Measurements from ENCODE around the gene MCF2L. TPM values are rescaled to one million over a fixed set of nuclear protein-coding genes. Genes with fewer than 3 reads are reported as not detected.
"Not testable (repeated sequence)": the region's sequence is repeated elsewhere in the genome, so short reads cannot be mapped to it uniquely, and the experiment has no call there.

The MCF2L gene
- total RNA-seq, 2 experiments from 2014 or later: 13.0 to 13.5 TPM

GRCh38 chr13:113057084-113057483, 88.1 kb downstream of the MCF2L start:
- Histone ChIP-seq H3K4me3 (ENCODE audit: low read length) (no peak overlapping the region), H3K36me3 (ENCODE audit: insufficient read depth, low read length) (no peaks in the 10 kb centered on the region), H3K27me3 (ENCODE audit: control insufficient read depth in 1 of 2, insufficient read depth in 2 of 2, low read length in 2 of 2) (no peaks in the 10 kb centered on the region), H3K27ac (ENCODE audit: low read depth in 1 of 2, low read length in 2 of 2) (no peak overlapping the region), H3K4me1 (ENCODE audit: insufficient read depth, low read length) (no peaks in the 10 kb centered on the region), H3K9me3 (ENCODE audit: control insufficient read depth in 1 of 2, insufficient read depth in 1 of 2, low read length in 2 of 2) (peaks cover 0 to 37% of the 10 kb centered on the region in 2 experiments)
- no peaks in the 10 kb centered on the region for H3K9me3 Mint-ChIP-seq
- ChIA-PET CTCF (no interaction called here), POLR2A (no interaction called here)
- no peak overlapping the region for H3K27ac Mint-ChIP-seq
- intact Hi-C loops (cut with DNase I, micrococcal nuclease): no loop called here
- H3K4me1 Mint-ChIP-seq (ENCODE audit: low read depth): no peaks in the 10 kb centered on the region
- no peaks in the 10 kb centered on the region for H3K27me3 Mint-ChIP-seq
- peaks cover 8% of the 10 kb centered on the region for H3K36me3 Mint-ChIP-seq (ENCODE audit: low read depth)
- DNase-seq: no peak
- no peak overlapping the region for H3K4me3 Mint-ChIP-seq
- TF ChIP-seq, protein P1, sequence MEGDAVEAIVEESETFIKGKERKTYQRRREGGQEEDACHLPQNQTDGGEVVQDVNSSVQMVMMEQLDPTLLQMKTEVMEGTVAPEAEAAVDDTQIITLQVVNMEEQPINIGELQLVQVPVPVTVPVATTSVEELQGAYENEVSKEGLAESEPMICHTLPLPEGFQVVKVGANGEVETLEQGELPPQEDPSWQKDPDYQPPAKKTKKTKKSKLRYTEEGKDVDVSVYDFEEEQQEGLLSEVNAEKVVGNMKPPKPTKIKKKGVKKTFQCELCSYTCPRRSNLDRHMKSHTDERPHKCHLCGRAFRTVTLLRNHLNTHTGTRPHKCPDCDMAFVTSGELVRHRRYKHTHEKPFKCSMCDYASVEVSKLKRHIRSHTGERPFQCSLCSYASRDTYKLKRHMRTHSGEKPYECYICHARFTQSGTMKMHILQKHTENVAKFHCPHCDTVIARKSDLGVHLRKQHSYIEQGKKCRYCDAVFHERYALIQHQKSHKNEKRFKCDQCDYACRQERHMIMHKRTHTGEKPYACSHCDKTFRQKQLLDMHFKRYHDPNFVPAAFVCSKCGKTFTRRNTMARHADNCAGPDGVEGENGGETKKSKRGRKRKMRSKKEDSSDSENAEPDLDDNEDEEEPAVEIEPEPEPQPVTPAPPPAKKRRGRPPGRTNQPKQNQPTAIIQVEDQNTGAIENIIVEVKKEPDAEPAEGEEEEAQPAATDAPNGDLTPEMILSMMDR (IDR thresholded peaks at IDR 0.05): no peak
- ATAC-seq (ENCODE audit: poor library complexity): no peak

GRCh38 chr13:113057559-113057958, 88.5 kb downstream of the MCF2L start:
- H3K4me3 Mint-ChIP-seq; DNase-seq; H3K4me1 ChIP-seq (ENCODE audit: insufficient read depth, low read length); H3K27ac Mint-ChIP-seq; H3K27me3 Mint-ChIP-seq; H3K36me3 ChIP-seq (ENCODE audit: insufficient read depth, low read length); H3K36me3 Mint-ChIP-seq (ENCODE audit: low read depth); H3K27ac ChIP-seq (ENCODE audit: low read depth in 1 of 2, low read length in 2 of 2); intact Hi-C loops (cut with DNase I, micrococcal nuclease); ATAC-seq (ENCODE audit: poor library complexity); CTCF ChIA-PET; H3K4me1 Mint-ChIP-seq (ENCODE audit: low read depth); POLR2A ChIA-PET; H3K9me3 Mint-ChIP-seq; H3K27me3 ChIP-seq (ENCODE audit: control insufficient read depth in 1 of 2, insufficient read depth in 2 of 2, low read length in 2 of 2); H3K4me3 ChIP-seq (ENCODE audit: low read length): not testable (repeated sequence)
- H3K9me3 ChIP-seq (ENCODE audit: control insufficient read depth in 1 of 2, insufficient read depth in 1 of 2, low read length in 2 of 2): peaks cover 0 to 37% of the 10 kb centered on the region in 2 experiments

- intact Hi-C loops (cut with DNase I, micrococcal nuclease): no loop called here
- DNase-seq (no peak), ATAC-seq (ENCODE audit: poor library complexity) (no peak)
- Mint-ChIP-seq H3K4me1 (ENCODE audit: low read depth) (no peaks in the 10 kb centered on the region), H3K4me3 (no peak overlapping the region), H3K36me3 (ENCODE audit: low read depth) (no peaks in the 10 kb centered on the region), H3K27me3 (no peaks in the 10 kb centered on the region), H3K27ac (no peak overlapping the region), H3K9me3 (no peaks in the 10 kb centered on the region)
- Histone ChIP-seq H3K27me3 (ENCODE audit: control insufficient read depth in 1 of 2, insufficient read depth in 2 of 2, low read length in 2 of 2) (no peaks in the 10 kb centered on the region), H3K4me1 (ENCODE audit: insufficient read depth, low read length) (no peaks in the 10 kb centered on the region), H3K27ac (ENCODE audit: low read depth in 1 of 2, low read length in 2 of 2) (no peak overlapping the region), H3K4me3 (ENCODE audit: low read length) (no peak overlapping the region), H3K36me3 (ENCODE audit: insufficient read depth, low read length) (no peaks in the 10 kb centered on the region), H3K9me3 (ENCODE audit: control insufficient read depth in 1 of 2, insufficient read depth in 1 of 2, low read length in 2 of 2) (peaks cover 0 to 37% of the 10 kb centered on the region in 2 experiments)
- ChIA-PET CTCF (no interaction called here), POLR2A (no interaction called here)
- TF ChIP-seq, protein P1 (IDR thresholded peaks at IDR 0.05): no peak
These were observed 89.3 kb downstream of the MCF2L start for GRCh38 chr13:113058129-113058987.

Data from CD4-positive, alpha-beta T cell (primary cell).